Naive B cell (primary cell): ENCODE results near the gene KIRREL3. TPM values are rescaled to one million over a fixed set of nuclear protein-coding genes. Genes with fewer than 3 reads are reported as not detected.

Source experiments
- ATAC-seq, 2 donors: fragments of 150-1000 bp; cut with Tn5 transposase; 2 replicates each; pipeline ENCODE4 v1.10.0; 2021; ENCODE audit warnings: low read depth in 2 of 2, mild to moderate bottlenecking in 2 of 2, moderate library complexity in 2 of 2
- DNase-seq: peaks from one replicate; pipeline ENCODE4 v3.0.0; 2022
- H3K27ac Mint-ChIP-seq, 6 donors: one replicate each; pipeline ENCODE4 v1.8.0; 2020 to 2022; ENCODE audit warnings: mild to moderate bottlenecking in 6 of 6, mixed read lengths in 6 of 6, moderate library complexity in 5 of 6, inconsistent platforms in 2 of 6
- H3K27me3 Mint-ChIP-seq, 3 donors: one replicate each; pipeline ENCODE4 v1.8.0; 2021 to 2022; ENCODE audit warnings: mixed read lengths in 3 of 3, mild to moderate bottlenecking in 1 of 3
- H3K36me3 Mint-ChIP-seq, 2 donors: one replicate each; pipeline ENCODE4 v1.8.0; 2020 to 2022; ENCODE audit warnings: mixed read lengths in 2 of 2, inconsistent platforms in 1 of 2, mild to moderate bottlenecking in 1 of 2
- H3K4me1 Mint-ChIP-seq, 3 donors: one replicate each; pipeline ENCODE4 v1.8.0; 2020 to 2022; ENCODE audit warnings: mixed read lengths in 3 of 3, inconsistent platforms in 1 of 3, mild to moderate bottlenecking in 1 of 3, moderate library complexity in 1 of 3
- H3K4me3 Mint-ChIP-seq, 8 donors: one replicate each; pipeline ENCODE4 v1.8.0; 2020 to 2022; ENCODE audit warnings: mild to moderate bottlenecking in 8 of 8, mixed read lengths in 8 of 8, moderate library complexity in 8 of 8, inconsistent platforms in 2 of 8
- H3K9me3 Mint-ChIP-seq, 7 donors: one replicate each; pipeline ENCODE4 v1.8.0; 2020 to 2022; ENCODE audit warnings: mixed read lengths in 7 of 7, mild to moderate bottlenecking in 5 of 7, inconsistent platforms in 2 of 7, moderate library complexity in 1 of 7
- polyA plus RNA-seq, 6 donors: library from polyadenylated mRNA; unstranded; fragments of 300-500 nt; fragmentation: Illumina TruSeq; gene quantifications; one replicate each; pipeline ENCODE4 v1.2.3, GENCODE V29; 2021; ENCODE audit warnings: low read depth in 6 of 6

Gene KIRREL3
- polyA plus RNA-seq, 6 donors from 2014 or later, result not detected

- DNase-seq (no peak), ATAC-seq (no peak)
- Mint-ChIP-seq H3K9me3 (peaks cover 7 to 38% (median 13%) of the 10 kb centered on the region in 7 donors), H3K27me3 (peaks cover 21 to 55% (median 32%) of the 10 kb centered on the region in 3 donors), H3K27ac (no peak overlapping the region), H3K4me1 (peaks cover 0 to 3% (median 0%) of the 10 kb centered on the region in 3 donors), H3K36me3 (peaks cover 0 to 5% of the 10 kb centered on the region in 2 donors), H3K4me3 (no peak overlapping the region)
Measured at GRCh38 chr11:126506789-126507188, 493.8 kb downstream of the KIRREL3 start.

GRCh38 chr11:126502982-126503381 is 497.6 kb downstream of the KIRREL3 start:
- no peak overlapping the region for H3K27ac Mint-ChIP-seq

GRCh38 chr11:126502159-126502558 is 498.4 kb downstream of the KIRREL3 start:
- Mint-ChIP-seq H3K4me3 (no peak overlapping the region), H3K9me3 (peaks cover 7 to 34% (median 13%) of the 10 kb centered on the region in 7 donors), H3K36me3 (peaks cover 0 to 5% of the 10 kb centered on the region in 2 donors), H3K27ac (no peak overlapping the region), H3K27me3 (peaks cover 14 to 55% (median 51%) of the 10 kb centered on the region in 3 donors), H3K4me1 (peaks cover 0 to 5% (median 0%) of the 10 kb centered on the region in 3 donors)
- DNase-seq (no peak), ATAC-seq (no peak)

More at GRCh38 chr11:126502982-126503381, 497.6 kb downstream of the KIRREL3 start:
- H3K9me3 Mint-ChIP-seq, result peaks cover 7 to 38% (median 13%) of the 10 kb centered on the region in 7 donors
- DNase-seq (no peak), ATAC-seq (no peak)
- no peak overlapping the region for H3K4me3 Mint-ChIP-seq
- H3K4me1 Mint-ChIP-seq, result peaks cover 0 to 5% (median 0%) of the 10 kb centered on the region in 3 donors
- H3K27me3 Mint-ChIP-seq, result peaks cover 14 to 50% (median 47%) of the 10 kb centered on the region in 3 donors
- peaks cover 0 to 5% of the 10 kb centered on the region in 2 donors for H3K36me3 Mint-ChIP-seq

GRCh38 chr11:126501641-126502040 is 498.9 kb downstream of the KIRREL3 start:
- ATAC-seq (no peak), DNase-seq (no peak)
- Mint-ChIP-seq H3K27ac (no peak overlapping the region), H3K27me3 (peaks cover 15 to 60% (median 56%) of the 10 kb centered on the region in 3 donors), H3K4me1 (peaks cover 0 to 5% (median 0%) of the 10 kb centered on the region in 3 donors), H3K36me3 (peaks cover 0 to 5% of the 10 kb centered on the region in 2 donors), H3K9me3 (peaks cover 5 to 29% (median 13%) of the 10 kb centered on the region in 7 donors), H3K4me3 (no peak overlapping the region)

- H3K27ac Mint-ChIP-seq, result no peak overlapping the region
- peaks cover 0 to 5% of the 10 kb centered on the region in 2 donors for H3K36me3 Mint-ChIP-seq
- peaks cover 5 to 22% (median 13%) of the 10 kb centered on the region in 7 donors for H3K9me3 Mint-ChIP-seq
- peaks cover 0 to 5% (median 0%) of the 10 kb centered on the region in 3 donors for H3K4me1 Mint-ChIP-seq
- ATAC-seq (no peak), DNase-seq (no peak)
- no peak overlapping the region for H3K4me3 Mint-ChIP-seq
- peaks cover 17 to 65% (median 56%) of the 10 kb centered on the region in 3 donors for H3K27me3 Mint-ChIP-seq
Measured at GRCh38 chr11:126500981-126501380, 499.6 kb downstream of the KIRREL3 start.

- Mint-ChIP-seq H3K4me1 (peaks cover 0 to 5% (median 0%) of the 10 kb centered on the region in 3 donors), H3K9me3 (peaks cover 2 to 13% (median 5%) of the 10 kb centered on the region in 7 donors), H3K36me3 (peaks cover 0 to 4% of the 10 kb centered on the region in 2 donors), H3K4me3 (no peak overlapping the region), H3K27me3 (peaks cover 21 to 74% (median 52%) of the 10 kb centered on the region in 3 donors), H3K27ac (no peak overlapping the region)
- ATAC-seq (no peak), DNase-seq (no peak)
Measured at GRCh38 chr11:126499131-126499752, 501.3 kb downstream of the KIRREL3 start.

GRCh38 chr11:126498281-126498680 is 502.3 kb downstream of the KIRREL3 start:
- DNase-seq (no peak), ATAC-seq (no peak)
- Mint-ChIP-seq H3K27me3 (peaks cover 21 to 64% (median 44%) of the 10 kb centered on the region in 3 donors), H3K9me3 (peaks cover 0 to 3% (median 0%) of the 10 kb centered on the region in 7 donors), H3K4me1 (peaks cover 0 to 5% (median 0%) of the 10 kb centered on the region in 3 donors), H3K36me3 (no peaks in the 10 kb centered on the region), H3K4me3 (peak overlapping the region in 1 of 8 donors; percentile 24), H3K27ac (peak overlapping the region in 1 of 6 donors; percentile 6)

- Mint-ChIP-seq H3K9me3 (no peaks in the 10 kb centered on the region), H3K36me3 (no peaks in the 10 kb centered on the region), H3K27me3 (peaks cover 21 to 62% (median 44%) of the 10 kb centered on the region in 3 donors), H3K27ac (no peak overlapping the region), H3K4me3 (no peak overlapping the region), H3K4me1 (peaks cover 0 to 5% (median 0%) of the 10 kb centered on the region in 3 donors)
- ATAC-seq, result no peak
- no peak for DNase-seq
Measured at GRCh38 chr11:126497581-126498122, 502.9 kb downstream of the KIRREL3 start.

- H3K27me3 Mint-ChIP-seq, result peaks cover 21 to 57% (median 37%) of the 10 kb centered on the region in 3 donors
- peaks cover 0 to 5% (median 0%) of the 10 kb centered on the region in 3 donors for H3K4me1 Mint-ChIP-seq
- ATAC-seq (no peak), DNase-seq (no peak)
- H3K36me3 Mint-ChIP-seq, result no peaks in the 10 kb centered on the region
- H3K9me3 Mint-ChIP-seq, result no peaks in the 10 kb centered on the region
- H3K27ac Mint-ChIP-seq, result peak overlapping the region in 1 of 6 donors; percentile 10
- no peak overlapping the region for H3K4me3 Mint-ChIP-seq
Measured at GRCh38 chr11:126496576-126497337, 503.8 kb downstream of the KIRREL3 start.

GRCh38 chr11:126495281-126496220 is 505.0 kb downstream of the KIRREL3 start:
- DNase-seq (no peak), ATAC-seq (no peak)
- Mint-ChIP-seq H3K4me1 (peaks cover 0 to 5% (median 0%) of the 10 kb centered on the region in 3 donors), H3K9me3 (no peaks in the 10 kb centered on the region), H3K27me3 (peaks cover 21 to 47% (median 27%) of the 10 kb centered on the region in 3 donors), H3K36me3 (no peaks in the 10 kb centered on the region), H3K27ac (peak overlapping the region in 1 of 6 donors; percentile 12), H3K4me3 (no peak overlapping the region)

- no peaks in the 10 kb centered on the region for H3K36me3 Mint-ChIP-seq
Measured at GRCh38 chr11:126494831-126495230, 505.7 kb downstream of the KIRREL3 start.

GRCh38 chr11:126492331-126493082 is 508.1 kb downstream of the KIRREL3 start:
- Mint-ChIP-seq H3K4me1 (no peaks in the 10 kb centered on the region), H3K27ac (no peak overlapping the region), H3K27me3 (peaks cover 6 to 30% (median 15%) of the 10 kb centered on the region in 3 donors), H3K36me3 (no peaks in the 10 kb centered on the region), H3K4me3 (no peak overlapping the region), H3K9me3 (no peaks in the 10 kb centered on the region)
- no peak for ATAC-seq
- DNase-seq, result no peak

More at GRCh38 chr11:126494831-126495230, 505.7 kb downstream of the KIRREL3 start:
- no peak for DNase-seq
- peak overlapping the region in 1 of 6 donors; percentile 4 for H3K27ac Mint-ChIP-seq
- no peak overlapping the region for H3K4me3 Mint-ChIP-seq
- H3K4me1 Mint-ChIP-seq, result peaks cover 0 to 5% (median 0%) of the 10 kb centered on the region in 3 donors
- no peak for ATAC-seq
- peaks cover 19 to 47% (median 26%) of the 10 kb centered on the region in 3 donors for H3K27me3 Mint-ChIP-seq
- H3K9me3 Mint-ChIP-seq, result no peaks in the 10 kb centered on the region
